Measurements from ENCODE around the gene ALG9.

DNA sequence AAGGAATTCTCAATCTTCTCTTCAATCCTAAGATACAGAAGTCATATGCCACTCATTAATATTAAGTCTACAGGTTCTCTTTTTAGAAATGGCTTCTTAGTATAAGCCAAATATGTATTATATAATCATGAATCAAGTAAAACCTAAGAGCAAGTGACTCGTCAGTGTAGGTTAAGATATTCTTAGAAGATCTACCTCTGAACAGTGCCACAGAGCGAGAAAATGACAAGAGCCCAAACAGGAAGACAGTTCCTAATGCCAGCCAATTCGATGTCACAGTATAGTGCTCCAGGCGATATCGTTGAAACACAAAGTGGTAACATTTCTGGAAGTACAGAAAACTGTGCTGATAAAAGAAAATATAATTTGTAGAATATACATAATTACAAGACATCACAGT lies 33.3 kb downstream of the ALG9 start:
- no peak for TF ChIP-seq POLR2A (IDR thresholded peaks at IDR 0.05)
- no peak for TF ChIP-seq POLR2AphosphoS5 (IDR thresholded peaks at IDR 0.05)

All from breast epithelium (tissue), 3 donors.